ENCODE results near the gene NBPF3.

DNA sequence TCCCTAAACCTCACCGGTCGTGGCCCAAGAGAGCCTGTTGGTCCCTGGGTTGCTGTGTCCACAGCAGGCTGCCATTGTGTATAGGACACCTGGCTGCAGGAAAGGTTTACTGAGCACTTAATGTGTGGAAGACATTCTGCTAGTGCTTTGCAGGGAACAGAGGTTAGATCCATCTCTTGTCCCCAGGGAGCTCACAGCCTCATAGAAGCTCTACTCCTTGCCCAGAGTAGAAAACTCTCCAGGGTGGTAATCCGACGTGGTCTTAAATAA, 52.4 kb downstream of the NBPF3 start:
- TF ChIP-seq TAF1 (IDR thresholded peaks at IDR 0.05; ENCODE audit: borderline replicate concordance, insufficient read depth, low read length) (no peak), POLR2AphosphoS5 (IDR thresholded peaks at IDR 0.05; ENCODE audit: low read depth, low read length) (no peak), SIN3A (IDR thresholded peaks at IDR 0.05; ENCODE audit: borderline replicate concordance, insufficient read depth, low read length) (no peak), FOXP2 (optimal IDR thresholded peaks at IDR 0.05; ENCODE audit: borderline replicate concordance, extremely low read depth, extremely low read length, insufficient read depth) (no peak)
- TF ChIP-seq, protein P1, sequence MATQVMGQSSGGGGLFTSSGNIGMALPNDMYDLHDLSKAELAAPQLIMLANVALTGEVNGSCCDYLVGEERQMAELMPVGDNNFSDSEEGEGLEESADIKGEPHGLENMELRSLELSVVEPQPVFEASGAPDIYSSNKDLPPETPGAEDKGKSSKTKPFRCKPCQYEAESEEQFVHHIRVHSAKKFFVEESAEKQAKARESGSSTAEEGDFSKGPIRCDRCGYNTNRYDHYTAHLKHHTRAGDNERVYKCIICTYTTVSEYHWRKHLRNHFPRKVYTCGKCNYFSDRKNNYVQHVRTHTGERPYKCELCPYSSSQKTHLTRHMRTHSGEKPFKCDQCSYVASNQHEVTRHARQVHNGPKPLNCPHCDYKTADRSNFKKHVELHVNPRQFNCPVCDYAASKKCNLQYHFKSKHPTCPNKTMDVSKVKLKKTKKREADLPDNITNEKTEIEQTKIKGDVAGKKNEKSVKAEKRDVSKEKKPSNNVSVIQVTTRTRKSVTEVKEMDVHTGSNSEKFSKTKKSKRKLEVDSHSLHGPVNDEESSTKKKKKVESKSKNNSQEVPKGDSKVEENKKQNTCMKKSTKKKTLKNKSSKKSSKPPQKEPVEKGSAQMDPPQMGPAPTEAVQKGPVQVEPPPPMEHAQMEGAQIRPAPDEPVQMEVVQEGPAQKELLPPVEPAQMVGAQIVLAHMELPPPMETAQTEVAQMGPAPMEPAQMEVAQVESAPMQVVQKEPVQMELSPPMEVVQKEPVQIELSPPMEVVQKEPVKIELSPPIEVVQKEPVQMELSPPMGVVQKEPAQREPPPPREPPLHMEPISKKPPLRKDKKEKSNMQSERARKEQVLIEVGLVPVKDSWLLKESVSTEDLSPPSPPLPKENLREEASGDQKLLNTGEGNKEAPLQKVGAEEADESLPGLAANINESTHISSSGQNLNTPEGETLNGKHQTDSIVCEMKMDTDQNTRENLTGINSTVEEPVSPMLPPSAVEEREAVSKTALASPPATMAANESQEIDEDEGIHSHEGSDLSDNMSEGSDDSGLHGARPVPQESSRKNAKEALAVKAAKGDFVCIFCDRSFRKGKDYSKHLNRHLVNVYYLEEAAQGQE (IDR thresholded peaks at IDR 0.05; ENCODE audit: insufficient read depth in 1 of 2, low read depth in 2 of 2, low read length in 2 of 2): no peak

Measured in PFSK-1 (cell line).